GM23338 (cell line): ENCODE measurements around the gene ZGPAT.

Experiments used
- CREB1 ChIP-seq: fragments of 250-450 bp; sonication (Bioruptor Pico); IDR thresholded peaks from 2 replicates; pipeline ENCODE4 v1.5.0; 2020; ENCODE audit warnings: low read depth, mild to moderate bottlenecking, moderate library complexity
- CTCF ChIP-seq, 2 experiments: fragments of 200-600 bp in 1 of 2; sonication (generic) in 1 of 2; conservative IDR thresholded peaks; 2 replicates each; pipeline versions ENCODE4 v1.5.1 to v1.6.1; 2016 to 2017; ENCODE audit warnings: antibody characterized with exemption in 2 of 2, low read depth in 2 of 2, mild to moderate bottlenecking in 2 of 2, moderate library complexity in 1 of 2
- ETS1 ChIP-seq: IDR thresholded peaks from 2 replicates; pipeline ENCODE4 v1.6.1; 2016; ENCODE audit warnings: antibody characterized with exemption
- EZH2 ChIP-seq: fragments of 200-600 bp; sonication (generic); IDR thresholded peaks from one replicate; pipeline ENCODE4 v1.8.0; 2017; ENCODE audit warnings: antibody characterized with exemption, mild to moderate bottlenecking, low read depth; ENCODE audit not compliant: unreplicated experiment
- POLR2AphosphoS5 ChIP-seq: IDR thresholded peaks from 2 replicates; pipeline ENCODE4 v1.6.1; 2016; ENCODE audit warnings: antibody characterized with exemption, low read depth
- STAT1 ChIP-seq: IDR thresholded peaks from one replicate; pipeline ENCODE4 v1.6.1; 2016; ENCODE audit warnings: antibody characterized with exemption; ENCODE audit not compliant: unreplicated experiment
- TF ChIP-seq, protein P1 (sequence below): IDR thresholded peaks from one replicate; pipeline ENCODE4 v1.6.1; 2018; ENCODE audit warnings: antibody characterized with exemption; ENCODE audit not compliant: unreplicated experiment

DNA sequence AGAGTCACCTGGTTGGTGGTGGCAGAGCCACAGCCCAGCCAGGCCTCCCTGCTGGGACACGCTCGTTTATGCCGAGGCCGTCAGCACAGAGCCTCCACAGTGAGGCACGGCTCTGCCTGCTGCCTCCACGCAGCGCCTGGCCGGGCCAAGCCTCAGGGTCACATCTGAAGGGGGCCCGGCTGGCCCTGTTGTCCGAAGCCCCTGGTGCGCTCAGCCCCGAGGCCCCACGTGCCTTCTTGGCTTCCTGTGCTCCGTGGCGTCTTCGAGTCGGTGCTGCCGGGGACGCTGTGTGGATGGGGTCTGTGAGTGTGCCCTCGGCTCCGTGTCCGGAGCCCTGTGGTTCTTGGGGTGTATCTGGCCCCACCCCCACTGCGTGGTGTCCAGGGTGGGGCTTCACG lies 21.7 kb upstream of the ZGPAT start:
- no peak for TF ChIP-seq STAT1
- TF ChIP-seq, protein P1, sequence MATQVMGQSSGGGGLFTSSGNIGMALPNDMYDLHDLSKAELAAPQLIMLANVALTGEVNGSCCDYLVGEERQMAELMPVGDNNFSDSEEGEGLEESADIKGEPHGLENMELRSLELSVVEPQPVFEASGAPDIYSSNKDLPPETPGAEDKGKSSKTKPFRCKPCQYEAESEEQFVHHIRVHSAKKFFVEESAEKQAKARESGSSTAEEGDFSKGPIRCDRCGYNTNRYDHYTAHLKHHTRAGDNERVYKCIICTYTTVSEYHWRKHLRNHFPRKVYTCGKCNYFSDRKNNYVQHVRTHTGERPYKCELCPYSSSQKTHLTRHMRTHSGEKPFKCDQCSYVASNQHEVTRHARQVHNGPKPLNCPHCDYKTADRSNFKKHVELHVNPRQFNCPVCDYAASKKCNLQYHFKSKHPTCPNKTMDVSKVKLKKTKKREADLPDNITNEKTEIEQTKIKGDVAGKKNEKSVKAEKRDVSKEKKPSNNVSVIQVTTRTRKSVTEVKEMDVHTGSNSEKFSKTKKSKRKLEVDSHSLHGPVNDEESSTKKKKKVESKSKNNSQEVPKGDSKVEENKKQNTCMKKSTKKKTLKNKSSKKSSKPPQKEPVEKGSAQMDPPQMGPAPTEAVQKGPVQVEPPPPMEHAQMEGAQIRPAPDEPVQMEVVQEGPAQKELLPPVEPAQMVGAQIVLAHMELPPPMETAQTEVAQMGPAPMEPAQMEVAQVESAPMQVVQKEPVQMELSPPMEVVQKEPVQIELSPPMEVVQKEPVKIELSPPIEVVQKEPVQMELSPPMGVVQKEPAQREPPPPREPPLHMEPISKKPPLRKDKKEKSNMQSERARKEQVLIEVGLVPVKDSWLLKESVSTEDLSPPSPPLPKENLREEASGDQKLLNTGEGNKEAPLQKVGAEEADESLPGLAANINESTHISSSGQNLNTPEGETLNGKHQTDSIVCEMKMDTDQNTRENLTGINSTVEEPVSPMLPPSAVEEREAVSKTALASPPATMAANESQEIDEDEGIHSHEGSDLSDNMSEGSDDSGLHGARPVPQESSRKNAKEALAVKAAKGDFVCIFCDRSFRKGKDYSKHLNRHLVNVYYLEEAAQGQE = no peak
- TF ChIP-seq CTCF (conservative IDR thresholded peaks at IDR 0.05; ENCODE audit: low read depth in 2 of 2) = no peak
- TF ChIP-seq EZH2 = no peak
- TF ChIP-seq POLR2AphosphoS5 = no peak
- TF ChIP-seq ETS1 = no peak
- no peak for TF ChIP-seq CREB1 (CRISPR knock-in tag)
